OCI-LY3 (cell line): ENCODE results near the gene CSNK2B.

Source experiments
- H2AFZ ChIP-seq: fragments of 200-600, 300-600 bp; shearing (Covaris generic); 2 replicates; pipeline ENCODE4 v1.6.0; 2014; ENCODE audit warnings: antibody characterized with exemption, low read depth, low read length
- H3K27ac ChIP-seq: fragments of 200-600, 300-600 bp; sonication (generic); 2 replicates; pipeline ENCODE4 v1.5.1; 2014; ENCODE audit warnings: mild to moderate bottlenecking, low read length, moderate library complexity, mixed read lengths
- H3K27me3 ChIP-seq: fragments of 200-600, 300-600 bp; sonication (generic); 2 replicates; pipeline ENCODE4 v1.6.1; 2014; ENCODE audit warnings: low read depth, low read length, mixed read lengths
- H3K36me3 ChIP-seq: fragments of 200-600, 300-600 bp; sonication (generic); replicated peaks from 2 replicates; pipeline ENCODE3; 2014; ENCODE audit warnings: low read depth, low read length, mixed read lengths
- H3K4me1 ChIP-seq: fragments of 300-600, 200-600 bp; sonication (generic); 2 replicates; pipeline ENCODE4 v1.6.1; 2014; ENCODE audit warnings: low read length, mixed read lengths
- H3K4me2 ChIP-seq: fragments of 200-600, 300-600 bp; sonication (generic); 2 replicates; pipeline ENCODE4 v1.6.1; 2014; ENCODE audit warnings: low read length, mixed read lengths
- H3K4me3 ChIP-seq: fragments of 300-600, 200-600 bp; sonication (generic); 2 replicates; pipeline ENCODE4 v1.5.1; 2014; ENCODE audit warnings: antibody characterized with exemption, mild to moderate bottlenecking, low read length, moderate library complexity
- H3K79me2 ChIP-seq: fragments of 300-600, 200-600 bp; shearing (Covaris generic); 2 replicates; pipeline ENCODE4 v1.6.1; 2014; ENCODE audit warnings: mild to moderate bottlenecking, low read length, mixed read lengths
- H3K9ac ChIP-seq: fragments of 300-600, 200-600 bp; shearing (Covaris generic); 2 replicates; pipeline ENCODE4 v1.6.0; 2014; ENCODE audit warnings: mild to moderate bottlenecking, low read length, moderate library complexity
- H3K9me3 ChIP-seq: fragments of 200-600, 300-600 bp; shearing (Covaris generic); 2 replicates; pipeline ENCODE4 v1.6.1; 2014; ENCODE audit warnings: low read length, mixed read lengths; ENCODE audit not compliant: insufficient read depth
- H4K20me1 ChIP-seq: fragments of 200-600, 300-600 bp; sonication (generic); 2 replicates; pipeline ENCODE4 v1.6.1; 2016; ENCODE audit warnings: low read length, mixed read lengths; ENCODE audit not compliant: insufficient read depth
- EZH2phosphoT487 ChIP-seq: fragments of 200-600 bp; shearing (Covaris generic); IDR thresholded peaks from 2 replicates; pipeline ENCODE4 v1.6.1; 2018; ENCODE audit warnings: antibody characterized with exemption, mixed run types, low read depth
- TF ChIP-seq, protein P1 (sequence below): fragments of 200-600, 300-600 bp; sonication (generic); IDR thresholded peaks from 2 replicates; pipeline ENCODE4 v1.5.1; 2014; ENCODE audit warnings: antibody characterized with exemption, low read length, low read depth

The CSNK2B gene

DNA sequence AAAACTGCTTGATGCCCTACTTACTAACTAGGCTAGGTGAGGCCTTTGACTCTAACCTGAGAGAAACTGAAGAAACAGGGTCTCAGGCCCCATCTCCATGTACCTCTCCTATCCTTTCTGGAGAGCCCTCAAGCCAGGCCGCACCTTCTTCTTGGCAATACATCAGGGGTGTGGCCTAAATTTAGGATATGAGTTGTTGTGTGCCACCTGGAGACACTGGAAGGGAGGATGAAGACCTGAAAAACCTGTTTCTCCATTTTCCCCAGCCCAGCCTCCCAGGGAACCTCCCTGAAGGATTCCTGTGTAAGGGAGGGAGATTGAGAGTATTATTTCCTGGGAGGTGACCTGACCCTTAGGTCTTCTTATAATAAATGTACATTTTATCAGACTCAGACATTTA lies 52.4 kb downstream of the CSNK2B start:
- TF ChIP-seq EZH2phosphoT487: no peak
- TF ChIP-seq, protein P1, sequence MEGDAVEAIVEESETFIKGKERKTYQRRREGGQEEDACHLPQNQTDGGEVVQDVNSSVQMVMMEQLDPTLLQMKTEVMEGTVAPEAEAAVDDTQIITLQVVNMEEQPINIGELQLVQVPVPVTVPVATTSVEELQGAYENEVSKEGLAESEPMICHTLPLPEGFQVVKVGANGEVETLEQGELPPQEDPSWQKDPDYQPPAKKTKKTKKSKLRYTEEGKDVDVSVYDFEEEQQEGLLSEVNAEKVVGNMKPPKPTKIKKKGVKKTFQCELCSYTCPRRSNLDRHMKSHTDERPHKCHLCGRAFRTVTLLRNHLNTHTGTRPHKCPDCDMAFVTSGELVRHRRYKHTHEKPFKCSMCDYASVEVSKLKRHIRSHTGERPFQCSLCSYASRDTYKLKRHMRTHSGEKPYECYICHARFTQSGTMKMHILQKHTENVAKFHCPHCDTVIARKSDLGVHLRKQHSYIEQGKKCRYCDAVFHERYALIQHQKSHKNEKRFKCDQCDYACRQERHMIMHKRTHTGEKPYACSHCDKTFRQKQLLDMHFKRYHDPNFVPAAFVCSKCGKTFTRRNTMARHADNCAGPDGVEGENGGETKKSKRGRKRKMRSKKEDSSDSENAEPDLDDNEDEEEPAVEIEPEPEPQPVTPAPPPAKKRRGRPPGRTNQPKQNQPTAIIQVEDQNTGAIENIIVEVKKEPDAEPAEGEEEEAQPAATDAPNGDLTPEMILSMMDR: no peak
- H3K27me3 ChIP-seq: no peaks in the 10 kb centered on the region

DNA sequence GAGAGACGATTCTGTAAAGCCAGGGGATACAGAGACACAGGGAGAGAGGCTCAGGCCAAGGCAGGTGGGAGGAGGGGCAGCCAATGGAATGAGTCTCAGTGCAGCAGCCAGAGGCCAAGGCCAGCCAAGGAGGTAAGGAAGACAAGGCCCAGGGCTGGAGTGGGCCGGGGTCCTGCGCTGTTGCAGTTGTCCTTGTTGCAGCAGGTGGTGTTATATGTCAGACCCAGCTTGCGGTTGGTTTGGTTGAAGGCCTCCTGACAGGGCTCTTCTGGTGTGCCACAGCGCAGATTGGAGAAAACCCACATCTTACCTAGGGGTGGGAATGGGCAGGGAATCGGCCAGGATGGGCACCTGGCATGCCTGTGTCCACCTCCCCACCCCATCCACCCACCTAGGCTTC lies 53.1 kb downstream of the CSNK2B start:
- H3K27ac ChIP-seq: no peak overlapping the region
- TF ChIP-seq, protein P1: no peak
- TF ChIP-seq EZH2phosphoT487: no peak

More for the DNA sequence above, 52.4 kb downstream of the CSNK2B start:
- H3K4me2 ChIP-seq: no peak overlapping the region
- no peaks in the 10 kb centered on the region for H3K4me1 ChIP-seq
- no peaks in the 10 kb centered on the region for H3K9me3 ChIP-seq
- no peaks in the 10 kb centered on the region for H4K20me1 ChIP-seq
- H2AFZ ChIP-seq: no peak overlapping the region
- no peak overlapping the region for H3K27ac ChIP-seq
- no peak overlapping the region for H3K9ac ChIP-seq
- H3K36me3 ChIP-seq: no peaks in the 10 kb centered on the region
- H3K79me2 ChIP-seq: no peaks in the 10 kb centered on the region
- no peak overlapping the region for H3K4me3 ChIP-seq

More for the DNA sequence above, 53.1 kb downstream of the CSNK2B start:
- Histone ChIP-seq H3K36me3 (no peaks in the 10 kb centered on the region), H3K9ac (no peak overlapping the region), H2AFZ (no peak overlapping the region), H3K4me2 (no peak overlapping the region), H3K79me2 (no peaks in the 10 kb centered on the region), H3K4me1 (no peaks in the 10 kb centered on the region), H4K20me1 (no peaks in the 10 kb centered on the region), H3K9me3 (no peaks in the 10 kb centered on the region), H3K4me3 (no peak overlapping the region), H3K27me3 (no peaks in the 10 kb centered on the region)
